ENCODE results near the gene GREM2. TPM values are rescaled to one million over a fixed set of nuclear protein-coding genes. Genes with fewer than 3 reads are reported as not detected.

Gene GREM2
- total and polyA plus RNA-seq, 2 donors (not counting 3 experiments of a cell fraction or from before 2014, with no cell fraction given), result not detected

DNA sequence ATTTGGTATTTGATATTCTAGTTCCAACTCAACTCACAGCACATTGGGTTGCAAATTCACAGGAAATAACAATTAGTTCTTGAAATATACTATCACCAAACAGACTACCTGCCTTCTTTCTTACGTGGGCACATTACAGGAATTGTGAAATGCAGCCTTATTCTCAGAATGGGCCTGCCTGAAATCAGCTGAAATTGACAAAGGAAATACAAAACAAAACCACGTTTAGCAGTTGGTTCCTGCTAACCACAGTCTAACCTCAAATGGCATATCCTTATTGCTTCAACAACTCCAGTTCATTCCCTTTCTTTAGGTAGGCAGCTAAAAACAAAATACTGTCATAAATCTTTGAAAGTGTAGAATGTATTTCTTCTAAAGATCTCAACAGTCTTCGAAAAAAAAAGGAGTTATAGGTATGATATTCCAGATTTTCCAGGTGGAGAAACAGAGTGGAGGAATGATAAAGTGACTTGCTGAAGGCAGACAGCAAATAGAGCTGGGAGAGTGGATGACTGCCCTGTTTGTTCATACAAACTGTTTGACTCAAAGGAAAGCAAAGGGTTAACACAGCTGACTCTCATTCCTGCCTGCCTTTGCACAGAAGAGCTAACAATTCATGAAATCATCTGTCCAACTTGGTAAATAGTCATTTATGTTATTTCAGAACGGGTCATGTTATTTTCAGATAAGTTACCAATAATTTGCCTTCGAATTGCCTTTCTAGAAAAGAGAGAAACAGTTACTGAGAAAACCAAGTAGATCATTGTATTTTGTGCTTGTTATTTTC lies 1.6 kb upstream of the GREM2 start:
- no peak for DNase-seq (ENCODE audit: low read depth, low spot score)
- no peak for FAIRE-seq
- H2AFZ ChIP-seq (ENCODE audit: low read depth, low read length), result no peak overlapping the region
- peaks cover 0 to 2% of the 10 kb centered on the region in 2 experiments for H3K27me3 ChIP-seq (ENCODE audit: control insufficient read depth in 2 of 2, insufficient read depth in 2 of 2, low read length in 2 of 2)
- H3K27ac ChIP-seq (ENCODE audit: insufficient read depth, low read depth, low read length), result no peak overlapping the region
- ChIA-PET POLR2A (no interaction called here), CTCF (no interaction called here)
- H3K4me1 ChIP-seq (ENCODE audit: control insufficient read depth, extremely low read depth, insufficient read depth, low read length), result no peaks in the 10 kb centered on the region
- no peak overlapping the region for H3K4me3 ChIP-seq (replicated peaks in 1 of 3; ENCODE audit: insufficient read depth in 1 of 3, low read depth in 1 of 3, low read length in 3 of 3)
- H3K36me3 ChIP-seq (ENCODE audit: control insufficient read depth in 2 of 2, extremely low read depth in 1 of 2, insufficient read depth in 2 of 2, low read length in 2 of 2), result no peaks in the 10 kb centered on the region
- no peaks in the 10 kb centered on the region for H3K9me3 ChIP-seq (replicated peaks; ENCODE audit: control insufficient read depth, insufficient read depth, low read length)
- H3K4me2 ChIP-seq (ENCODE audit: insufficient read depth, low read length), result no peak overlapping the region
- no peak for TF ChIP-seq GATA2 (IDR thresholded peaks at IDR 0.05; ENCODE audit: insufficient read depth, insufficient read length, low read depth, low read length)
- no peak for TF ChIP-seq JUN (IDR thresholded peaks at IDR 0.05; ENCODE audit: borderline replicate concordance, insufficient read depth, insufficient read length, low read depth)
- no peak for TF ChIP-seq POLR2AphosphoS5 (IDR thresholded peaks at IDR 0.05; ENCODE audit: insufficient read depth, low read depth, low read length)
- TF ChIP-seq FOS (IDR thresholded peaks at IDR 0.05; ENCODE audit: borderline replicate concordance, insufficient read depth, low read length), result no peak
- TF ChIP-seq POLR2A (IDR thresholded peaks at IDR 0.05; ENCODE audit: low read depth, low read length), result no peak
- TF ChIP-seq, protein P1, sequence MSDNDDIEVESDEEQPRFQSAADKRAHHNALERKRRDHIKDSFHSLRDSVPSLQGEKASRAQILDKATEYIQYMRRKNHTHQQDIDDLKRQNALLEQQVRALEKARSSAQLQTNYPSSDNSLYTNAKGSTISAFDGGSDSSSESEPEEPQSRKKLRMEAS (IDR thresholded peaks at IDR 0.05; ENCODE audit: insufficient read depth, insufficient read length), result no peak
- no peak for TF ChIP-seq EZH2 (IDR thresholded peaks at IDR 0.05; ENCODE audit: borderline replicate concordance, low read depth, low read length, severe bottlenecking)
- TF ChIP-seq, protein P2, sequence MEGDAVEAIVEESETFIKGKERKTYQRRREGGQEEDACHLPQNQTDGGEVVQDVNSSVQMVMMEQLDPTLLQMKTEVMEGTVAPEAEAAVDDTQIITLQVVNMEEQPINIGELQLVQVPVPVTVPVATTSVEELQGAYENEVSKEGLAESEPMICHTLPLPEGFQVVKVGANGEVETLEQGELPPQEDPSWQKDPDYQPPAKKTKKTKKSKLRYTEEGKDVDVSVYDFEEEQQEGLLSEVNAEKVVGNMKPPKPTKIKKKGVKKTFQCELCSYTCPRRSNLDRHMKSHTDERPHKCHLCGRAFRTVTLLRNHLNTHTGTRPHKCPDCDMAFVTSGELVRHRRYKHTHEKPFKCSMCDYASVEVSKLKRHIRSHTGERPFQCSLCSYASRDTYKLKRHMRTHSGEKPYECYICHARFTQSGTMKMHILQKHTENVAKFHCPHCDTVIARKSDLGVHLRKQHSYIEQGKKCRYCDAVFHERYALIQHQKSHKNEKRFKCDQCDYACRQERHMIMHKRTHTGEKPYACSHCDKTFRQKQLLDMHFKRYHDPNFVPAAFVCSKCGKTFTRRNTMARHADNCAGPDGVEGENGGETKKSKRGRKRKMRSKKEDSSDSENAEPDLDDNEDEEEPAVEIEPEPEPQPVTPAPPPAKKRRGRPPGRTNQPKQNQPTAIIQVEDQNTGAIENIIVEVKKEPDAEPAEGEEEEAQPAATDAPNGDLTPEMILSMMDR (IDR thresholded peaks at IDR 0.05; ENCODE audit: extremely low read depth in 1 of 2, insufficient read depth in 1 of 2, low read depth in 1 of 2, low read length in 2 of 2), result no peak
- no peak for TF ChIP-seq MYC (IDR thresholded peaks at IDR 0.05; ENCODE audit: low read depth, low read length)
- no peaks in the 10 kb centered on the region for H3K79me2 ChIP-seq (ENCODE audit: control insufficient read depth, insufficient read depth, low read length)
- dilution Hi-C loops (cut with MboI; ENCODE audit: extremely low pct_ligation_motif_present, low sequenced_read_pairs), result no loop called here
- H3K9me1 ChIP-seq (replicated peaks; ENCODE audit: control insufficient read depth, extremely low read depth, insufficient read depth, low read length), result no peaks in the 10 kb centered on the region
- no peak overlapping the region for H3K9ac ChIP-seq (replicated peaks; ENCODE audit: extremely low read depth, insufficient read depth, low read length)
- no peaks in the 10 kb centered on the region for H4K20me1 ChIP-seq (replicated peaks; ENCODE audit: control insufficient read depth, extremely low read depth, insufficient read depth, low read length)
- BruUV-seq (replicated peaks), result no TSS peak
- intact Hi-C loops (cut with micrococcal nuclease), result loop anchor here (10.0 kb wide), 1 partner anchor 159 kb away; no protein-coding TSS in a partner anchor
